ENCODE measurements around the gene TEAD1.

TEAD1 gene

DNA sequence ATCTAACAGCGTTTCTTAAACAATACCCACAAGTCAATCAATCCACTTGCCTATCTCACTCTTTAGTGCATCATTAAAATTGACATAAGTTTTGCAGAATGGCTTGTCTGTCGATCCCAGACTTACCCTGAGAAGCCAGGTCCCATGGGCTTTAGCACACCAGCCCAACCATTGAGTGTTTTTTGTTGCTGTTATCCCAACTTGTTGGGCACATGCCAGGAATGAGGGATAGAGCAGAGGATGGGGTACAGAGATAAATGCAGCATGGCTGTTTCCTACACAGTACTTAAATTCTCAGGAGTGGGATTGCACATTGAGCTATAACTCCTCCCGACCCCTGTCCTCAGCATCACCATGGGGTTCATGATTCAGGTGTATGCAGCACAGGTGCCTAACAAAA, 270.7 kb downstream of the TEAD1 start:
- TF ChIP-seq, protein P1, sequence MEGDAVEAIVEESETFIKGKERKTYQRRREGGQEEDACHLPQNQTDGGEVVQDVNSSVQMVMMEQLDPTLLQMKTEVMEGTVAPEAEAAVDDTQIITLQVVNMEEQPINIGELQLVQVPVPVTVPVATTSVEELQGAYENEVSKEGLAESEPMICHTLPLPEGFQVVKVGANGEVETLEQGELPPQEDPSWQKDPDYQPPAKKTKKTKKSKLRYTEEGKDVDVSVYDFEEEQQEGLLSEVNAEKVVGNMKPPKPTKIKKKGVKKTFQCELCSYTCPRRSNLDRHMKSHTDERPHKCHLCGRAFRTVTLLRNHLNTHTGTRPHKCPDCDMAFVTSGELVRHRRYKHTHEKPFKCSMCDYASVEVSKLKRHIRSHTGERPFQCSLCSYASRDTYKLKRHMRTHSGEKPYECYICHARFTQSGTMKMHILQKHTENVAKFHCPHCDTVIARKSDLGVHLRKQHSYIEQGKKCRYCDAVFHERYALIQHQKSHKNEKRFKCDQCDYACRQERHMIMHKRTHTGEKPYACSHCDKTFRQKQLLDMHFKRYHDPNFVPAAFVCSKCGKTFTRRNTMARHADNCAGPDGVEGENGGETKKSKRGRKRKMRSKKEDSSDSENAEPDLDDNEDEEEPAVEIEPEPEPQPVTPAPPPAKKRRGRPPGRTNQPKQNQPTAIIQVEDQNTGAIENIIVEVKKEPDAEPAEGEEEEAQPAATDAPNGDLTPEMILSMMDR (IDR thresholded peaks at IDR 0.05; ENCODE audit: insufficient read depth, missing control alignments), result no peak
- DNase-seq (ENCODE audit: insufficient read length, low spot score), result no peak
- FAIRE-seq, result no peak

- TF ChIP-seq, protein P1 (IDR thresholded peaks at IDR 0.05; ENCODE audit: insufficient read depth, missing control alignments), result no peak
- FAIRE-seq (no peak), DNase-seq (ENCODE audit: insufficient read length, low spot score) (no peak)
Observed at GRCh38 chr11:12949453-12949852, 275.2 kb downstream of the TEAD1 start.

GRCh38 chr11:12950670-12951069, 276.4 kb downstream of the TEAD1 start:
- TF ChIP-seq, protein P1 (IDR thresholded peaks at IDR 0.05; ENCODE audit: insufficient read depth, missing control alignments), result no peak
- FAIRE-seq (no peak), DNase-seq (ENCODE audit: insufficient read length, low spot score) (no peak)

DNA sequence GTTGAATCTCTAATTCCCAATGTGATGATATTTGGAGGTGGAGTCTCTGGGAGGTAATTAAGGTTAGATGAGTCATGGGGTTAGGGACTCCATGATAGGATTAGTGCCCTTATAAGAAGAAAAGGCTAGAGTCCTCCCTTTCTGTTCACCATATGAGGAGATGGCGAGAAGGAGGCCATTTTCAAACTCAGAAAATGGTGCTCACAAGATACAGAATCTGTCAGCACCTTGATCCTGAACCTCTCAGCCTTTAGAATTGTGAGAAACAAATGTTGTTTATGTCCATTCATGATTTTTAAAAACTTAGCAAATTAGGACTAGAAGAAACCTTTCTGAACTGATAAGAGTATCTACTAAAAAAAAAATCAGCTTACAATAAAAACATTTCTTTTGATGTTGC, 277.2 kb downstream of the TEAD1 start:
- FAIRE-seq (no peak), DNase-seq (ENCODE audit: insufficient read length, low spot score) (no peak)
- TF ChIP-seq, protein P1 (IDR thresholded peaks at IDR 0.05; ENCODE audit: insufficient read depth, missing control alignments), result no peak

GRCh38 chr11:12952094-12952493, 277.9 kb downstream of the TEAD1 start:
- no peak for DNase-seq (ENCODE audit: insufficient read length, low spot score)
- TF ChIP-seq, protein P1 (IDR thresholded peaks at IDR 0.05; ENCODE audit: insufficient read depth, missing control alignments), result no peak

GRCh38 chr11:12958986-12959385, 284.8 kb downstream of the TEAD1 start:
- FAIRE-seq, result no peak
- TF ChIP-seq, protein P1 (IDR thresholded peaks at IDR 0.05; ENCODE audit: insufficient read depth, missing control alignments), result no peak
- no peak for DNase-seq (ENCODE audit: insufficient read length, low spot score)

More at GRCh38 chr11:12952094-12952493, 277.9 kb downstream of the TEAD1 start:
- FAIRE-seq, result no peak

- FAIRE-seq (no peak), DNase-seq (ENCODE audit: insufficient read length, low spot score) (no peak)
- TF ChIP-seq, protein P1 (IDR thresholded peaks at IDR 0.05; ENCODE audit: insufficient read depth, missing control alignments), result peak; percentile 20
Observed at GRCh38 chr11:12961615-12962014, 287.4 kb downstream of the TEAD1 start.
